Measurements from ENCODE around the gene EP400.

Gene EP400

GRCh38 chr12:131912518-131913274, 37.0 kb upstream of the EP400 start (continued):
- TF ChIP-seq ZNF518A (tag by site-specific recombination; conservative IDR thresholded peaks at IDR 0.05; ENCODE audit: low read depth) (no peak), ZSCAN23 (tag by site-specific recombination; IDR thresholded peaks at IDR 0.05) (no peak), ZXDB (tag by site-specific recombination; IDR thresholded peaks at IDR 0.05) (no peak), TSHZ1 (tag by site-specific recombination; IDR thresholded peaks at IDR 0.05; ENCODE audit: borderline replicate concordance) (no peak), ZFP3 (tag by site-specific recombination; IDR thresholded peaks at IDR 0.05; ENCODE audit: low read depth) (no peak), ZNF561 (tag by site-specific recombination; IDR thresholded peaks at IDR 0.05; ENCODE audit: borderline replicate concordance) (no peak), ZNF404 (tag by site-specific recombination; IDR thresholded peaks at IDR 0.05) (no peak), ZNF280C (tag by site-specific recombination; IDR thresholded peaks at IDR 0.05) (no peak), TRIM28 (IDR thresholded peaks at IDR 0.05; ENCODE audit: borderline replicate concordance, low read length) (no peak), ZNF214 (tag by site-specific recombination; IDR thresholded peaks at IDR 0.05; ENCODE audit: borderline replicate concordance) (no peak), ZFP41 (tag by site-specific recombination; IDR thresholded peaks at IDR 0.05; ENCODE audit: borderline replicate concordance) (no peak), ZNF621 (tag by site-specific recombination; IDR thresholded peaks at IDR 0.05) (no peak), ZNF777 (tag by site-specific recombination; IDR thresholded peaks at IDR 0.05; ENCODE audit: borderline replicate concordance) (no peak), ZNF239 (tag by site-specific recombination; IDR thresholded peaks at IDR 0.05) (no peak), FEZF1 (tag by site-specific recombination; IDR thresholded peaks at IDR 0.05) (no peak), ZNF132 (tag by site-specific recombination; IDR thresholded peaks at IDR 0.05; ENCODE audit: borderline replicate concordance) (no peak), ZNF658 (tag by site-specific recombination; IDR thresholded peaks at IDR 0.05) (no peak), ZNF843 (tag by site-specific recombination; IDR thresholded peaks at IDR 0.05) (no peak), ZNF146 (tag by site-specific recombination; IDR thresholded peaks at IDR 0.05) (no peak), ZNF768 (tag by site-specific recombination; IDR thresholded peaks at IDR 0.05) (no peak)
- TF ChIP-seq, protein P1, sequence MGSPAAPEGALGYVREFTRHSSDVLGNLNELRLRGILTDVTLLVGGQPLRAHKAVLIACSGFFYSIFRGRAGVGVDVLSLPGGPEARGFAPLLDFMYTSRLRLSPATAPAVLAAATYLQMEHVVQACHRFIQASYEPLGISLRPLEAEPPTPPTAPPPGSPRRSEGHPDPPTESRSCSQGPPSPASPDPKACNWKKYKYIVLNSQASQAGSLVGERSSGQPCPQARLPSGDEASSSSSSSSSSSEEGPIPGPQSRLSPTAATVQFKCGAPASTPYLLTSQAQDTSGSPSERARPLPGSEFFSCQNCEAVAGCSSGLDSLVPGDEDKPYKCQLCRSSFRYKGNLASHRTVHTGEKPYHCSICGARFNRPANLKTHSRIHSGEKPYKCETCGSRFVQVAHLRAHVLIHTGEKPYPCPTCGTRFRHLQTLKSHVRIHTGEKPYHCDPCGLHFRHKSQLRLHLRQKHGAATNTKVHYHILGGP (tag by site-specific recombination; IDR thresholded peaks at IDR 0.05) = no peak
- TF ChIP-seq, protein P2, sequence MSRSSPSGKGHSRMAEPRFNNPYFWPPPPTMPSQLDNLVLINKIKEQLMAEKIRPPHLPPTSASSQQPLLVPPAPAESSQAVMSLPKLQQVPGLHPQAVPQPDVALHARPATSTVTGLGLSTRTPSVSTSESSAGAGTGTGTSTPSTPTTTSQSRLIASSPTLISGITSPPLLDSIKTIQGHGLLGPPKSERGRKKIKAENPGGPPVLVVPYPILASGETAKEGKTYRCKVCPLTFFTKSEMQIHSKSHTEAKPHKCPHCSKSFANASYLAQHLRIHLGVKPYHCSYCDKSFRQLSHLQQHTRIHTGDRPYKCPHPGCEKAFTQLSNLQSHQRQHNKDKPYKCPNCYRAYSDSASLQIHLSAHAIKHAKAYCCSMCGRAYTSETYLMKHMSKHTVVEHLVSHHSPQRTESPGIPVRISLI (tag by site-specific recombination; IDR thresholded peaks at IDR 0.05) = no peak
- TF ChIP-seq, protein P3, sequence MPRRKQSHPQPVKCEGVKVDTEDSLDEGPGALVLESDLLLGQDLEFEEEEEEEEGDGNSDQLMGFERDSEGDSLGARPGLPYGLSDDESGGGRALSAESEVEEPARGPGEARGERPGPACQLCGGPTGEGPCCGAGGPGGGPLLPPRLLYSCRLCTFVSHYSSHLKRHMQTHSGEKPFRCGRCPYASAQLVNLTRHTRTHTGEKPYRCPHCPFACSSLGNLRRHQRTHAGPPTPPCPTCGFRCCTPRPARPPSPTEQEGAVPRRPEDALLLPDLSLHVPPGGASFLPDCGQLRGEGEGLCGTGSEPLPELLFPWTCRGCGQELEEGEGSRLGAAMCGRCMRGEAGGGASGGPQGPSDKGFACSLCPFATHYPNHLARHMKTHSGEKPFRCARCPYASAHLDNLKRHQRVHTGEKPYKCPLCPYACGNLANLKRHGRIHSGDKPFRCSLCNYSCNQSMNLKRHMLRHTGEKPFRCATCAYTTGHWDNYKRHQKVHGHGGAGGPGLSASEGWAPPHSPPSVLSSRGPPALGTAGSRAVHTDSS (tag by site-specific recombination; IDR thresholded peaks at IDR 0.05) = no peak
